ENCODE results near the gene DNAH8. TPM values are rescaled to one million over a fixed set of nuclear protein-coding genes. Genes with fewer than 3 reads are reported as not detected.

DNAH8 gene
- total RNA-seq, 4 donors from 2014 or later, result not detected

DNA sequence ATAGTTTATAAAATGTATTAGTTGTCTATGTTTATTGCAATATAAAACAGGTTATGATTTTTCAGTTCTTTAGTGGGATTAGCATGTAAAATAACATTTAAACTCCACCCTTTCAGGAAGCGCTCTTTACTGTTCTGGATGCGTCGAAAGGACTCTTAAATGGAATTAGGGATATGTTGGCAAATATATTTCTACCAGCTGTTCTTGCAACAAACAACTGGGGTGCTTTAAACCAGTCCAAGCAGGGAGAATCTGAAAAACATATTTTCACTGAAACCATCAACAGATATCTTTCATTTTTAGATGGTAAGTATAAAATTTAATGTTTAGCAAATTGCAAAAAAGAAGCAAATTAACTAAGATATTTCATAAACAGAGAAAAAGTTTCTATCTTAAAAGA is 21.8 kb downstream of the DNAH8 start:
- Histone ChIP-seq H3K27me3 (peaks cover 0 to 11% (median 11%) of the 10 kb centered on the region in 3 donors), H3K4me3 (no peak overlapping the region), H3K36me3 (no peaks in the 10 kb centered on the region), H3K9me3 (no peaks in the 10 kb centered on the region), H3K4me1 (no peaks in the 10 kb centered on the region), H3K27ac (no peak overlapping the region)
- in situ Hi-C loops (cut with MboI; ENCODE audit: low sequenced_read_pairs in 4 of 4), result no loop called here
- no peak for DNase-seq
- TF ChIP-seq, protein P1, sequence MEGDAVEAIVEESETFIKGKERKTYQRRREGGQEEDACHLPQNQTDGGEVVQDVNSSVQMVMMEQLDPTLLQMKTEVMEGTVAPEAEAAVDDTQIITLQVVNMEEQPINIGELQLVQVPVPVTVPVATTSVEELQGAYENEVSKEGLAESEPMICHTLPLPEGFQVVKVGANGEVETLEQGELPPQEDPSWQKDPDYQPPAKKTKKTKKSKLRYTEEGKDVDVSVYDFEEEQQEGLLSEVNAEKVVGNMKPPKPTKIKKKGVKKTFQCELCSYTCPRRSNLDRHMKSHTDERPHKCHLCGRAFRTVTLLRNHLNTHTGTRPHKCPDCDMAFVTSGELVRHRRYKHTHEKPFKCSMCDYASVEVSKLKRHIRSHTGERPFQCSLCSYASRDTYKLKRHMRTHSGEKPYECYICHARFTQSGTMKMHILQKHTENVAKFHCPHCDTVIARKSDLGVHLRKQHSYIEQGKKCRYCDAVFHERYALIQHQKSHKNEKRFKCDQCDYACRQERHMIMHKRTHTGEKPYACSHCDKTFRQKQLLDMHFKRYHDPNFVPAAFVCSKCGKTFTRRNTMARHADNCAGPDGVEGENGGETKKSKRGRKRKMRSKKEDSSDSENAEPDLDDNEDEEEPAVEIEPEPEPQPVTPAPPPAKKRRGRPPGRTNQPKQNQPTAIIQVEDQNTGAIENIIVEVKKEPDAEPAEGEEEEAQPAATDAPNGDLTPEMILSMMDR (IDR thresholded peaks at IDR 0.05 in 4 of 5, conservative IDR thresholded peaks at IDR 0.05 in 1 of 5), result no peak
- no peak for TF ChIP-seq POLR2A (IDR thresholded peaks at IDR 0.05)
- ATAC-seq, result no peak
- intact Hi-C loops (cut with DNase I; ENCODE audit: low total_unique reads), result no loop called here

DNA sequence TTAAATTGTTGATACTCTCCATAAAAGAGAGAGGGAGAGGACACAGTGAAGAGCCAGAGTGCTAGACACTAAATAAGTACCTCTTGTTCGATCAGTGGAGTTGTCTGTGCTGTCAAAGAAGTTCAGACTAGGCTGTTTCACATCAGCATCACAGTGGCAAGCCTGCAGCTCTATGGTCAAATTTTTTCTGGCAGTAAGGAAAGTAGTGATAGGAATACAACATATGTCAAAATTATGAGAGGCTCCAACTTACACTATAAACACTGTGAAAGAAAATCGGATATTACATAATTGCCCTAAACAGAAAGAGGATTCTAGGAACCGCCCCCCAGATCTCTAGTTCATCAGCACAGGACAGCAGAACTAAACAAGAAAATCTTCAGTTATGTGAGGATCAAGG is 23.1 kb downstream of the DNAH8 start:
- Histone ChIP-seq H3K9me3 (no peaks in the 10 kb centered on the region), H3K4me1 (no peaks in the 10 kb centered on the region), H3K4me3 (no peak overlapping the region), H3K27ac (no peak overlapping the region), H3K36me3 (no peaks in the 10 kb centered on the region), H3K27me3 (peaks cover 0 to 11% (median 11%) of the 10 kb centered on the region in 3 donors)
- intact Hi-C loops (cut with DNase I; ENCODE audit: low total_unique reads) (no loop called here), in situ Hi-C loops (cut with MboI; ENCODE audit: low sequenced_read_pairs in 4 of 4) (no loop called here)
- DNase-seq, result no peak
- TF ChIP-seq, protein P1 (IDR thresholded peaks at IDR 0.05 in 4 of 5, conservative IDR thresholded peaks at IDR 0.05 in 1 of 5), result no peak
- no peak for TF ChIP-seq POLR2A (IDR thresholded peaks at IDR 0.05)
- ATAC-seq, result no peak

DNA sequence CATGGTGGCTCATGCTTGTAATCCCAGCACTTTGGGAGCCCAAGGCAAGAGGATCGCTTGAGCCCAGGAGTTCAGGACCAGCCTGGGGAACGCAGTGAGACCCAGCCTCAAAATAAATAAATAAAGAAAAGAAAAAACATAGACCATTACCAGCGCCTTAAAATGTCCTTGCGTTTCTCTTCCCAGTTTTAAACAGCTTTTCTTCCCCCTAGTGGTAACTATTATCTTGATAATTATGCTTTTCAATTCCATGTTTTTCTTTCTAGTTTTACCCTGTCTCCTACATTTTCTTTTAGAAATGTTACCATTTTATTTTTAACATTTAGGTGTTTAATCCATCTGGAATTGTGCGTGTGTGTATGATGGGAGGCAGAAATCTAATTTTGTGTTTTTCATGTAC is 24.4 kb downstream of the DNAH8 start:
- H3K27me3 ChIP-seq, result peaks cover 0 to 11% (median 11%) of the 10 kb centered on the region in 3 donors
- H3K27ac ChIP-seq, result no peak overlapping the region
- DNase-seq, result no peak
- H3K4me1 ChIP-seq, result no peaks in the 10 kb centered on the region
- in situ Hi-C loops (cut with MboI; ENCODE audit: low sequenced_read_pairs in 4 of 4), result no loop called here
- ATAC-seq, result no peak
- intact Hi-C loops (cut with DNase I; ENCODE audit: low total_unique reads), result no loop called here
- TF ChIP-seq, protein P1 (IDR thresholded peaks at IDR 0.05 in 4 of 5, conservative IDR thresholded peaks at IDR 0.05 in 1 of 5), result peak in 1 of 5 experiments; percentile 18
- TF ChIP-seq POLR2A (IDR thresholded peaks at IDR 0.05), result no peak
- no peaks in the 10 kb centered on the region for H3K9me3 ChIP-seq
- H3K36me3 ChIP-seq, result no peaks in the 10 kb centered on the region
- H3K4me3 ChIP-seq, result no peak overlapping the region

DNA sequence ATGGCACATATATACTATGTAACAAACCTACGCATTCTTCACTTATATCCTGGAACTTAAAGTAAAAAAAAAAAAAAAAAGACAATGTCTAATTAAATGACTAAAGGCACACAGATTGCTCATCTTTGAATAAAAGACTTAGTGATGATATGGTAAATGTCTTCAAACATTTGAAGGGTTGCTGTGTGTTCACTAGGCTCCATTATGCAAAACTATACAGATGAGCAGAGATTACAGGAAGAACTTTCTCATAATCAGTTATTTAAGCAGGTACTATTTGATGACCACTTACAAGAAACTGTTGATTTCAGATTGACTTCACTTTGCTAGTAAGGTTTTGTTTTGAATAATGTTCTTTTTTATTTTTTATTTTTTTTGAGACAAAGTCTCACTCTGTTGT is 34.4 kb downstream of the DNAH8 start:
- TF ChIP-seq POLR2A (IDR thresholded peaks at IDR 0.05), result no peak
- TF ChIP-seq, protein P1 (IDR thresholded peaks at IDR 0.05 in 4 of 5, conservative IDR thresholded peaks at IDR 0.05 in 1 of 5), result no peak
- Histone ChIP-seq H3K27ac (no peak overlapping the region), H3K36me3 (no peaks in the 10 kb centered on the region), H3K9me3 (no peaks in the 10 kb centered on the region), H3K4me3 (no peak overlapping the region), H3K27me3 (no peaks in the 10 kb centered on the region), H3K4me1 (no peaks in the 10 kb centered on the region)
- in situ Hi-C loops (cut with MboI; ENCODE audit: low sequenced_read_pairs in 4 of 4), result no loop called here
- intact Hi-C loops (cut with DNase I; ENCODE audit: low total_unique reads), result no loop called here
- no peak for ATAC-seq
- no peak for DNase-seq

DNA sequence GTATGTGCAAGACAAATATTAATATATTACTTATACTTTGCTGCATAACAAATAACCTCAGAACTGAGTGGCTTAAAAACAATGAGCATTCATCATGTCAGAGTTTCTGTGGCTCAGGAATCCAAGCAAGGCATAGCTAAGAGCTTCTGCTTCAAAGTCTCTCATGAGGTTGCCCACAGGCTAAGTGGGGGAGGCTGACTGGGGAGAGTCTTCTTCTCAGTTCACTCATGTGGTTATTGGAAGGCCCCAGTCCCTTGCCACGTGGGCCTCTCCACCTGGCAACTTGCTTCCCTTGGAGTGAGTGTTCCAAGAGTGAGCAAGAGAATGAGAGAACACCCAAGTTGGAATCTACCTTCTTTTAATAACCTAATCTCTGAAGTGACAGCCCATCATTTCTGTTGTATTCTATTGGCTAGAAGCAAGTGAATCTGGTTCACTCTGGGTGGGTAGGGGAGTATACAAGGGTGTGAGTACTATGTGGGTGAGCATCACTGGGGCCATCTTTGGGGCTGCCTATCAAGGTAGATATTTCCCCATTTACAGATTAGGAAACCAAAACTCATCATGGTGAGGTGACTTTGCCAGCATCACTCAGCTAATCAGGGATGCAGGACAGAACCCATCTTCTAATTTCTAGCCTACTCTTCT is 36.0 kb downstream of the DNAH8 start:
- H3K9me3 ChIP-seq, result no peaks in the 10 kb centered on the region
- intact Hi-C loops (cut with DNase I; ENCODE audit: low total_unique reads), result no loop called here
- H3K4me3 ChIP-seq, result no peak overlapping the region
- DNase-seq (no peak), ATAC-seq (no peak)
- TF ChIP-seq, protein P1 (IDR thresholded peaks at IDR 0.05 in 4 of 5, conservative IDR thresholded peaks at IDR 0.05 in 1 of 5), result no peak
- no peak for TF ChIP-seq POLR2A (IDR thresholded peaks at IDR 0.05)
- H3K27me3 ChIP-seq, result no peaks in the 10 kb centered on the region
- no peaks in the 10 kb centered on the region for H3K36me3 ChIP-seq
- no peak overlapping the region for H3K27ac ChIP-seq
- no peaks in the 10 kb centered on the region for H3K4me1 ChIP-seq
- in situ Hi-C loops (cut with MboI; ENCODE audit: low sequenced_read_pairs in 4 of 4), result no loop called here

Measured in gastrocnemius medialis (tissue), 4 donors.